Measurements from ENCODE around the gene PLIN3. TPM values are rescaled to one million over a fixed set of nuclear protein-coding genes. Genes with fewer than 3 reads are reported as not detected.

The PLIN3 gene
- total and polyA plus RNA-seq, 2 experiments from 2014 or later, result 38.0 to 59.9 TPM

DNA sequence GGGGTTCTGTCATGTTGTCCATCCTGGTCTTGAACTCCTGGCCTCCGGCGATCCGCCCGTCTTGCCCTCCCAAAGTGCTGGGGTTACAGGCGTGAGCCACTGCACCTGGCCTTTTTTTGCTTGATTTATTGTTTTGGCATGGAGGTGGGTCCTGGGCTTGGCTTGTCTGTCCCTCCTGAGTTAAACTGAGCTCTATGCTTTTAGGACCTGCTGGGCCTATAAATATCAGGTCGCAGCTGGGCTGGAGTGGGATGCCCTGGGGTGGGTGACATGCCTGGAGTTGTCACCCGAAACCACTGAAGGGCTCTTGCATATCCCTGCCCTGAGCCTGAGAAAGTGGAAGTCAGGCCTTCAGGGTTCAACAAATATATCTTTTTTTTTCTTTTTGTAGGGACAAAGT is 29.7 kb upstream of the PLIN3 start (continued):
- TF ChIP-seq, protein P1, sequence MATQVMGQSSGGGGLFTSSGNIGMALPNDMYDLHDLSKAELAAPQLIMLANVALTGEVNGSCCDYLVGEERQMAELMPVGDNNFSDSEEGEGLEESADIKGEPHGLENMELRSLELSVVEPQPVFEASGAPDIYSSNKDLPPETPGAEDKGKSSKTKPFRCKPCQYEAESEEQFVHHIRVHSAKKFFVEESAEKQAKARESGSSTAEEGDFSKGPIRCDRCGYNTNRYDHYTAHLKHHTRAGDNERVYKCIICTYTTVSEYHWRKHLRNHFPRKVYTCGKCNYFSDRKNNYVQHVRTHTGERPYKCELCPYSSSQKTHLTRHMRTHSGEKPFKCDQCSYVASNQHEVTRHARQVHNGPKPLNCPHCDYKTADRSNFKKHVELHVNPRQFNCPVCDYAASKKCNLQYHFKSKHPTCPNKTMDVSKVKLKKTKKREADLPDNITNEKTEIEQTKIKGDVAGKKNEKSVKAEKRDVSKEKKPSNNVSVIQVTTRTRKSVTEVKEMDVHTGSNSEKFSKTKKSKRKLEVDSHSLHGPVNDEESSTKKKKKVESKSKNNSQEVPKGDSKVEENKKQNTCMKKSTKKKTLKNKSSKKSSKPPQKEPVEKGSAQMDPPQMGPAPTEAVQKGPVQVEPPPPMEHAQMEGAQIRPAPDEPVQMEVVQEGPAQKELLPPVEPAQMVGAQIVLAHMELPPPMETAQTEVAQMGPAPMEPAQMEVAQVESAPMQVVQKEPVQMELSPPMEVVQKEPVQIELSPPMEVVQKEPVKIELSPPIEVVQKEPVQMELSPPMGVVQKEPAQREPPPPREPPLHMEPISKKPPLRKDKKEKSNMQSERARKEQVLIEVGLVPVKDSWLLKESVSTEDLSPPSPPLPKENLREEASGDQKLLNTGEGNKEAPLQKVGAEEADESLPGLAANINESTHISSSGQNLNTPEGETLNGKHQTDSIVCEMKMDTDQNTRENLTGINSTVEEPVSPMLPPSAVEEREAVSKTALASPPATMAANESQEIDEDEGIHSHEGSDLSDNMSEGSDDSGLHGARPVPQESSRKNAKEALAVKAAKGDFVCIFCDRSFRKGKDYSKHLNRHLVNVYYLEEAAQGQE (IDR thresholded peaks at IDR 0.05; ENCODE audit: unreplicated experiment), result no peak
- no peak for TF ChIP-seq CREB1 (CRISPR knock-in tag; IDR thresholded peaks at IDR 0.05; ENCODE audit: low read depth)
- no peak for TF ChIP-seq ZNF114 (CRISPR knock-in tag; IDR thresholded peaks at IDR 0.05)
- no peak for TF ChIP-seq JUNB (IDR thresholded peaks at IDR 0.05; ENCODE audit: unreplicated experiment)

DNA sequence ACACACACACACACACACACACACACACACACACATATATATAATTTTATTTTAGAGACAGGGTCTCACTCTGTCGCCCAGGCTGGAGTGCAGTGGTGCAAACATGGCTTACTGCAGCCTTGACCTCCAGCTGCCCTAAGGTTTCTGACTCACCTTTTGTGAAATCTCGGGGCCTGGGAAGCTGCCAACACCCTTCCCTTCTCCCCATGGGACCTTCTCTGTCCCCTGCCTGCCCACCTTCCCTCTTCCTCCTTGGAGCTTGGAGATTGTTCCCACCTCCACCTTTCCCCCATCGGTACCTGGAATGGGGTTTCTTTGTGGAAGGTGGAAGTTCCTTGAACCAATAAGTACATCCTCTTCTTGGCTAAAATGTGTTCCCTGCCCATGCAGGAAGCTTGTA is 28.9 kb upstream of the PLIN3 start:
- peaks cover 5% of the 10 kb centered on the region for H3K4me1 Mint-ChIP-seq
- no peak overlapping the region for H3K27ac ChIP-seq (ENCODE audit: low read depth)
- no peaks in the 10 kb centered on the region for H3K36me3 Mint-ChIP-seq (ENCODE audit: low read depth)
- no peaks in the 10 kb centered on the region for H3K4me1 ChIP-seq (ENCODE audit: insufficient read depth)
- peaks cover 28% of the 10 kb centered on the region for H3K27me3 Mint-ChIP-seq (ENCODE audit: insufficient read depth, low read depth, poor library complexity)
- H3K4me2 ChIP-seq, result no peak overlapping the region
- ATAC-seq (no peak), DNase-seq (ENCODE audit: low spot score) (no peak)
- peaks cover 63% of the 10 kb centered on the region for H3K27me3 ChIP-seq (ENCODE audit: insufficient read depth)
- no peaks in the 10 kb centered on the region for H3K9me3 Mint-ChIP-seq
- no peak overlapping the region for H3K27ac Mint-ChIP-seq
- no peaks in the 10 kb centered on the region for H3K79me2 ChIP-seq (replicated peaks; ENCODE audit: insufficient read depth)
- no peak overlapping the region for H2AFZ ChIP-seq
- H3K4me3 Mint-ChIP-seq, result no peak overlapping the region
- no peaks in the 10 kb centered on the region for H4K20me1 ChIP-seq (replicated peaks; ENCODE audit: insufficient read depth)
- no peaks in the 10 kb centered on the region for H3K9me2 ChIP-seq (ENCODE audit: insufficient read depth)
- H3K36me3 ChIP-seq (ENCODE audit: insufficient read depth), result no peaks in the 10 kb centered on the region
- H3K4me3 ChIP-seq, result no peak overlapping the region
- H3F3A ChIP-seq (replicated peaks; ENCODE audit: low read depth), result no peaks in the 10 kb centered on the region
- TF ChIP-seq STAT1 (IDR thresholded peaks at IDR 0.05; ENCODE audit: unreplicated experiment) (no peak), ZNF114 (CRISPR knock-in tag; IDR thresholded peaks at IDR 0.05) (no peak), ZNF331 (CRISPR knock-in tag; IDR thresholded peaks at IDR 0.05; ENCODE audit: low read depth) (no peak), CREB1 (CRISPR knock-in tag; IDR thresholded peaks at IDR 0.05; ENCODE audit: low read depth) (no peak), NANOG (IDR thresholded peaks at IDR 0.05; ENCODE audit: borderline replicate concordance) (no peak), EZH2 (IDR thresholded peaks at IDR 0.05; ENCODE audit: low read depth, unreplicated experiment) (no peak), POLR2AphosphoS5 (IDR thresholded peaks at IDR 0.05; ENCODE audit: low read depth) (no peak), EZH2phosphoT487 (IDR thresholded peaks at IDR 0.05; ENCODE audit: unreplicated experiment) (no peak), JUNB (IDR thresholded peaks at IDR 0.05; ENCODE audit: unreplicated experiment) (no peak)
- TF ChIP-seq, protein P2, sequence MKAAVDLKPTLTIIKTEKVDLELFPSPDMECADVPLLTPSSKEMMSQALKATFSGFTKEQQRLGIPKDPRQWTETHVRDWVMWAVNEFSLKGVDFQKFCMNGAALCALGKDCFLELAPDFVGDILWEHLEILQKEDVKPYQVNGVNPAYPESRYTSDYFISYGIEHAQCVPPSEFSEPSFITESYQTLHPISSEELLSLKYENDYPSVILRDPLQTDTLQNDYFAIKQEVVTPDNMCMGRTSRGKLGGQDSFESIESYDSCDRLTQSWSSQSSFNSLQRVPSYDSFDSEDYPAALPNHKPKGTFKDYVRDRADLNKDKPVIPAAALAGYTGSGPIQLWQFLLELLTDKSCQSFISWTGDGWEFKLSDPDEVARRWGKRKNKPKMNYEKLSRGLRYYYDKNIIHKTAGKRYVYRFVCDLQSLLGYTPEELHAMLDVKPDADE (IDR thresholded peaks at IDR 0.05), result no peak
- TF ChIP-seq, protein P1 (IDR thresholded peaks at IDR 0.05; ENCODE audit: unreplicated experiment), result no peak
- TF ChIP-seq, protein P3, sequence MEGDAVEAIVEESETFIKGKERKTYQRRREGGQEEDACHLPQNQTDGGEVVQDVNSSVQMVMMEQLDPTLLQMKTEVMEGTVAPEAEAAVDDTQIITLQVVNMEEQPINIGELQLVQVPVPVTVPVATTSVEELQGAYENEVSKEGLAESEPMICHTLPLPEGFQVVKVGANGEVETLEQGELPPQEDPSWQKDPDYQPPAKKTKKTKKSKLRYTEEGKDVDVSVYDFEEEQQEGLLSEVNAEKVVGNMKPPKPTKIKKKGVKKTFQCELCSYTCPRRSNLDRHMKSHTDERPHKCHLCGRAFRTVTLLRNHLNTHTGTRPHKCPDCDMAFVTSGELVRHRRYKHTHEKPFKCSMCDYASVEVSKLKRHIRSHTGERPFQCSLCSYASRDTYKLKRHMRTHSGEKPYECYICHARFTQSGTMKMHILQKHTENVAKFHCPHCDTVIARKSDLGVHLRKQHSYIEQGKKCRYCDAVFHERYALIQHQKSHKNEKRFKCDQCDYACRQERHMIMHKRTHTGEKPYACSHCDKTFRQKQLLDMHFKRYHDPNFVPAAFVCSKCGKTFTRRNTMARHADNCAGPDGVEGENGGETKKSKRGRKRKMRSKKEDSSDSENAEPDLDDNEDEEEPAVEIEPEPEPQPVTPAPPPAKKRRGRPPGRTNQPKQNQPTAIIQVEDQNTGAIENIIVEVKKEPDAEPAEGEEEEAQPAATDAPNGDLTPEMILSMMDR (conservative IDR thresholded peaks at IDR 0.05; ENCODE audit: low read depth in 2 of 2), result no peak

Data from GM23338 (cell line).